Left hindlimb (tissue), 1 donor: ENCODE data around the gene SLC26A9.

Source experiments
- DNase-seq: peaks from one replicate; pipeline ENCODE4 v3.0.0-alpha.2; 2018

Gene SLC26A9

GRCh38 chr1:205945069-205945468 lies 1.8 kb upstream of the SLC26A9 start:
- DNase-seq: no peak

- DNase-seq: no peak
Measured at GRCh38 chr1:205944525-205944924, 1.3 kb upstream of the SLC26A9 start.

GRCh38 chr1:205942631-205943159 lies 561 bp downstream of the SLC26A9 start:
- no peak for DNase-seq

GRCh38 chr1:205940710-205941109 lies 2.5 kb downstream of the SLC26A9 start:
- no peak for DNase-seq

GRCh38 chr1:205939690-205940330 lies 3.4 kb downstream of the SLC26A9 start:
- no peak for DNase-seq

- DNase-seq: no peak
Measured at GRCh38 chr1:205938682-205939081, 4.6 kb downstream of the SLC26A9 start.

GRCh38 chr1:205936846-205937586 lies 6.2 kb downstream of the SLC26A9 start:
- no peak for DNase-seq

- DNase-seq: no peak
Measured at GRCh38 chr1:205936311-205936710, 6.9 kb downstream of the SLC26A9 start.

- no peak for DNase-seq
Measured at GRCh38 chr1:205935869-205936268, 7.4 kb downstream of the SLC26A9 start.

- DNase-seq: no peak
Measured at GRCh38 chr1:205934788-205935187, 8.5 kb downstream of the SLC26A9 start.

- DNase-seq: no peak
Measured at GRCh38 chr1:205933671-205934618, 9.3 kb downstream of the SLC26A9 start.

- no peak for DNase-seq
Measured at GRCh38 chr1:205932776-205933175, 10.5 kb downstream of the SLC26A9 start.

- no peak for DNase-seq
Measured at GRCh38 chr1:205930799-205931281, 12.4 kb downstream of the SLC26A9 start.

- no peak for DNase-seq
Measured at GRCh38 chr1:205930195-205930577, 13.1 kb downstream of the SLC26A9 start.

- no peak for DNase-seq
Measured at GRCh38 chr1:205929496-205930194, 13.6 kb downstream of the SLC26A9 start.

GRCh38 chr1:205928317-205928716 lies 14.9 kb downstream of the SLC26A9 start:
- DNase-seq: no peak

GRCh38 chr1:205927676-205928075 lies 15.6 kb downstream of the SLC26A9 start:
- no peak for DNase-seq

- DNase-seq: no peak
Measured at GRCh38 chr1:205927247-205927646, 16.0 kb downstream of the SLC26A9 start.

- no peak for DNase-seq
Measured at GRCh38 chr1:205926636-205927035, 16.6 kb downstream of the SLC26A9 start.

- DNase-seq: no peak
Measured at GRCh38 chr1:205926213-205926612, 17.0 kb downstream of the SLC26A9 start.

- DNase-seq: no peak
Measured at GRCh38 chr1:205925736-205926135, 17.5 kb downstream of the SLC26A9 start.

- DNase-seq: no peak
Measured at GRCh38 chr1:205924460-205924790, 18.8 kb downstream of the SLC26A9 start.
